Psoas muscle (tissue), 8 donors: ENCODE data around the gene CAVIN4. TPM values are rescaled to one million over a fixed set of nuclear protein-coding genes. Genes with fewer than 3 reads are reported as not detected.
A peak's percentile ranks its signal among the peaks of the same experiment; 100 is the strongest.

Experiments used
- ATAC-seq, 4 donors: fragments of 200-7000 bp; cut with Tn5 transposase; one replicate each; pipeline ENCODE4 v1.9.1; 2020; ENCODE audit warnings: moderate library complexity in 3 of 4, mild to moderate bottlenecking in 2 of 4
- DNase-seq, 2 donors: peaks; one replicate each; pipeline ENCODE4 v3.0.0-alpha.2; 2020
- H3K27ac ChIP-seq: fragments of 200-600 bp; one replicate; pipeline ENCODE4 v1.8.0; 2022
- H3K27me3 ChIP-seq, 3 donors: fragments of 200-600 bp in 1 of 3; one replicate each; pipeline versions ENCODE4 v1.6.1 to v1.8.0; 2013 to 2022; ENCODE audit warnings: low read length in 2 of 3, mild to moderate bottlenecking in 2 of 3, moderate library complexity in 1 of 3; ENCODE audit not compliant: insufficient read depth in 3 of 3
- H3K36me3 ChIP-seq, 2 donors: fragments of 200-600 bp in 1 of 2; one replicate each; pipeline versions ENCODE4 v1.6.1 to v1.8.0; 2013 to 2022; ENCODE audit warnings: low read depth in 1 of 2, mild to moderate bottlenecking in 1 of 2, moderate library complexity in 1 of 2; ENCODE audit not compliant: insufficient read depth in 1 of 2
- H3K4me1 ChIP-seq: fragments of 200-600 bp; one replicate; pipeline ENCODE4 v1.8.0; 2022
- H3K4me3 ChIP-seq: fragments of 200-600 bp; one replicate; pipeline ENCODE4 v1.8.0; 2022; ENCODE audit warnings: mild to moderate bottlenecking
- H3K9me3 ChIP-seq: fragments of 200-600 bp; one replicate; pipeline ENCODE4 v1.8.0; 2022
- WGBS, 3 donors: extraction: QIAGEN DNeasy Blood & Tissue Kit; methylation state at CpG; one replicate each; pipeline versions ENCODE4 v1.1.6 to v1.1.7; 2013; 5-methylcytosine and 5-hydroxymethylcytosine counted together
- intact Hi-C, 2 donors: fragments of 100-400 bp; cut with DNase I; formaldehyde crosslinking; loops; one replicate each; pipeline versions ENCODE4 v1.11.0 to v1.14.2; 2022
- polyA plus RNA-seq, 3 donors: library from polyadenylated mRNA; stranded (reverse); fragments of 200-250 nt; gene quantifications; one replicate each; pipeline ENCODE4 v1.2.3, GENCODE V29; 2013
- total RNA-seq, 4 donors: library from RNA; stranded (reverse); fragmentation: NEBNext Ultra II Directional in 2 of 4; extraction: Animal tissue kit (Norgen Biotek cat#: 25700) in 2 of 4; gene quantifications; one replicate each; pipeline versions ENCODE4 v1.2.1 to v1.2.4, GENCODE V29; 2021 to 2023
- TF ChIP-seq, protein P1 (sequence below): fragments of 200-600 bp; IDR thresholded peaks from one replicate; pipeline ENCODE4 v1.8.0; 2022; ENCODE audit warnings: antibody characterized with exemption
- donor health status: healthy with polysubstance abuse.
- donor health status: DM: no; HTN: no; CAD: no; lungs with moderate emphysema.
- donor health status: Bipolar disorder and iron deficiency.
- donor health status: healthy.
- donor health status: DM: yes; HTN: yes; CAD: no.
- donor health status: DM: no; HTN: no; CAD: no.
- donor health status: DM: no; HTN: no; CAD: no.
- donor health status: DM: yes; HTN: yes; CAD: no.

The CAVIN4 gene
- total and polyA plus RNA-seq, 7 donors: 3.5 to 230 (median 68.6) TPM

DNA sequence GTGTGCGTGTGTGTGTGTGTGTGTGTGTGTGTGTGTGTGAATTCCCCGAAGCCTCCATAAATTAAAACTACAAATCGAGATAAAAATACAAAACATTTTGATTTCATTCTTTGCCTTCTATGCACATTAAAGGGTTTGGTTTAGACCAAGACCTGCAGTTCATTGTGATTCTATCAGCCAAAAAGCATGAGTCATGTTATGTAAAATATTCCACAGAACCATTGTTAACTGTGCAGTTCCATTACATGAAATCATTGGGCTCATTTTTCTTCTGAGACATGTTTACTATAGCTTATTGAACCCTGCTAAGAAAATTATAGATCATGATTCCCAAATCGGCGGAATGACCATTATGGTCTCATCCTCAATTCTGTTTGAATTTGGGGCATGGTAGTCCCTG lies 11.7 kb downstream of the CAVIN4 start:
- H3K27me3 ChIP-seq: no peaks in the 10 kb centered on the region
- intact Hi-C loops: loop anchor here in 1 of 2 donors (10.0 kb wide), 1 partner anchor 565 kb away; no protein-coding TSS in a partner anchor
- H3K4me3 ChIP-seq: no peak overlapping the region
- TF ChIP-seq, protein P1, sequence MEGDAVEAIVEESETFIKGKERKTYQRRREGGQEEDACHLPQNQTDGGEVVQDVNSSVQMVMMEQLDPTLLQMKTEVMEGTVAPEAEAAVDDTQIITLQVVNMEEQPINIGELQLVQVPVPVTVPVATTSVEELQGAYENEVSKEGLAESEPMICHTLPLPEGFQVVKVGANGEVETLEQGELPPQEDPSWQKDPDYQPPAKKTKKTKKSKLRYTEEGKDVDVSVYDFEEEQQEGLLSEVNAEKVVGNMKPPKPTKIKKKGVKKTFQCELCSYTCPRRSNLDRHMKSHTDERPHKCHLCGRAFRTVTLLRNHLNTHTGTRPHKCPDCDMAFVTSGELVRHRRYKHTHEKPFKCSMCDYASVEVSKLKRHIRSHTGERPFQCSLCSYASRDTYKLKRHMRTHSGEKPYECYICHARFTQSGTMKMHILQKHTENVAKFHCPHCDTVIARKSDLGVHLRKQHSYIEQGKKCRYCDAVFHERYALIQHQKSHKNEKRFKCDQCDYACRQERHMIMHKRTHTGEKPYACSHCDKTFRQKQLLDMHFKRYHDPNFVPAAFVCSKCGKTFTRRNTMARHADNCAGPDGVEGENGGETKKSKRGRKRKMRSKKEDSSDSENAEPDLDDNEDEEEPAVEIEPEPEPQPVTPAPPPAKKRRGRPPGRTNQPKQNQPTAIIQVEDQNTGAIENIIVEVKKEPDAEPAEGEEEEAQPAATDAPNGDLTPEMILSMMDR: no peak
- H3K27ac ChIP-seq: peak overlapping the region; percentile 74
- DNase-seq (no peak), ATAC-seq (no peak)
- H3K4me1 ChIP-seq: peaks cover 14% of the 10 kb centered on the region
- WGBS, 3 donors: 80 to 90% (median 83%) methylated on average over 5 of the region's 5 CpGs
- peaks cover 0 to 40% of the 10 kb centered on the region in 2 donors for H3K36me3 ChIP-seq
- H3K9me3 ChIP-seq: no peaks in the 10 kb centered on the region

DNA sequence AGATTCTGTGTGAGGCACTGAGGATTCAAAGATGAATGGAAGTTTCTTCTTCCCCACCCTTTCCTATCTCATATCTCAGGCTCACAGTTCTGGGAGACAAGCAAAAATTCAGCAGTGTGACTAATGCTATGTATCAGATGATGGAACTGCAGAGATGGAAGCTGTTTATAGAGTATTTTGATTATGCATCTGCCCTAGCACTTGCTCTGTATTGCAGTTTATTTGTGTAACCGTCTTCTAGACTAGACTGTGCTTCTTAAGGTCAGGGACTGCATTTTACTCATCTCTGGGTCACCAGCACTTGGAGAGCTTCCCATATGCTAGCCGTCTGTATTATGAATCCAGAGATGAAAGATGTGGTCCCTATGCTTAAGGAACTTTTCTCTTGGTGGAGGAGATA lies 12.6 kb downstream of the CAVIN4 start:
- TF ChIP-seq, protein P1: no peak
- intact Hi-C loops: loop anchor here (10.0 kb wide), 2 partner anchors 116 to 766 kb away; partner anchors contain the start of genes NR4A3 (in 1 of the 2) and TMEFF1 (in 1 of the 2)
- Histone ChIP-seq H3K9me3 (no peaks in the 10 kb centered on the region), H3K4me1 (peaks cover 14% of the 10 kb centered on the region), H3K27me3 (no peaks in the 10 kb centered on the region), H3K36me3 (peaks cover 0 to 33% of the 10 kb centered on the region in 2 donors), H3K4me3 (no peak overlapping the region), H3K27ac (peak overlapping the region; percentile 74)
- no peak for DNase-seq
- ATAC-seq: peak; percentile 31 to 66 (median 46)
- WGBS, 3 donors: 20 to 39% (median 26%) methylated on average over 2 of the region's 2 CpGs

GRCh38 chr9:100591139-100591538 lies 13.3 kb downstream of the CAVIN4 start:
- TF ChIP-seq, protein P1: no peak
- Histone ChIP-seq H3K27me3 (no peaks in the 10 kb centered on the region), H3K4me3 (no peak overlapping the region), H3K4me1 (peaks cover 16% of the 10 kb centered on the region), H3K36me3 (peaks cover 0 to 27% of the 10 kb centered on the region in 2 donors), H3K27ac (peak overlapping the region; percentile 74), H3K9me3 (no peaks in the 10 kb centered on the region)
- ATAC-seq (peak; percentile 68 to 84 (median 79)), DNase-seq (no peak)
- intact Hi-C loops: loop anchor here (10.0 kb wide), 2 partner anchors 116 to 766 kb away; partner anchors contain the start of genes NR4A3 (in 1 of the 2) and TMEFF1 (in 1 of the 2)
- WGBS, 3 donors: 45 to 78% (median 69%) methylated on average over 6 of the region's 6 CpGs

DNA sequence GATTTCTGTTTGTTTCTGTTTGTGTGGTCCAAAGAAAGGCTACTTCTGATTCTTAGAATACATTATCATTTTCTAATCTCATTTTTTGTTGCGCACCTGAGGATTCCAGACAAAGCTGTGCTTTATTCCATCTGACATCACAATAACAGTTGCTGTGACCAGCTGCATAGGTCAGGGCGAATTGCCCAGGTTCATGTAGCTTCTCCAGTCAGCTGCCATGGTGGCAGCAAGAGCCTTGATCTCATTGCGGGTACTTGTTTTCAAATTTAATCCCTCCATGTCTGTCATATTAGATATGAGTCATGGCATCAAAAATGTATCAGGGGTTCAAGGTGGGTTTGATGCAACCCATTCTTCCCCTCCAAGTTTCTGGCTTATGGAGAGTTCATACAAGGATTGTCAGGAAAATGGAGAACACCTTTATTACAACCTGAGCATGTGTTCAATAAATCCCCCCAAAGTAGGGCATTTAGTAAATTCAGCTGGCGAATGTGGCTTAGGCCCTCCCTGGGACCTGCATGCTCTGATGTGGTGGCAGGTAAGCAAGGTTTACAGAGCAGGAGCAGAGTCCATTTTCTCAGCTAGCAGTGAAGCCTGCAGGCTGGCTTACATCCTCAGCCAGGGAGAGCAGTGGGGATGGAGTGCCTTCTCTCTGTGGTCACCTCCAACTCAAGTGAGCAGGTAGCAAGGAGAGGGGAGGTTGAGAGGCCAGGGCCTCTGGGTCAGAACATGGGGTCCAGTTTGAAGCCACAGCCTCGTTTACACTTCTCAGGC lies 13.9 kb downstream of the CAVIN4 start:
- peak overlapping the region; percentile 74 for H3K27ac ChIP-seq
- WGBS, 3 donors: 53 to 58% (median 54%) methylated on average over 5 of the region's 5 CpGs
- H3K4me1 ChIP-seq: peaks cover 14% of the 10 kb centered on the region
- intact Hi-C loops: loop anchor here (10.0 kb wide), 2 partner anchors 117 to 767 kb away; partner anchors contain the start of genes NR4A3 (in 1 of the 2) and TMEFF1 (in 1 of the 2)
- no peaks in the 10 kb centered on the region for H3K9me3 ChIP-seq
- H3K27me3 ChIP-seq: no peaks in the 10 kb centered on the region
- H3K36me3 ChIP-seq: peaks cover 0 to 20% of the 10 kb centered on the region in 2 donors
- TF ChIP-seq, protein P1: no peak
- ATAC-seq: peak; percentile 54 to 73 (median 66)
- DNase-seq: no peak
- H3K4me3 ChIP-seq: no peak overlapping the region
